ENCODE data around the gene PPP2R3A. TPM values are rescaled to one million over a fixed set of nuclear protein-coding genes. Genes with fewer than 3 reads are reported as not detected.

PPP2R3A gene
- total and polyA plus RNA-seq, 2 of the 13 experiments (the other 11 are each of a cell fraction or from before 2014, with no cell fraction given) = 0.07 to 0.12 TPM

GRCh38 chr3:136196401-136197158, 231.1 kb downstream of the PPP2R3A start (continued):
- TF ChIP-seq AKAP8 (CRISPR knock-in tag; IDR thresholded peaks at IDR 0.05) = peak; percentile 91; the same call in 1 of the 2 replicates
- TF ChIP-seq ZNF207 (IDR thresholded peaks at IDR 0.05; ENCODE audit: borderline replicate concordance) = no peak
- TF ChIP-seq FOXP1 (IDR thresholded peaks at IDR 0.05) = peak; percentile 76; the same call in 1 of the 2 replicates
- peak; percentile 68 for TF ChIP-seq FOXP1 (CRISPR knock-in tag; IDR thresholded peaks at IDR 0.05)
- peak; percentile 94 for TF ChIP-seq ZNF264 (CRISPR knock-in tag; IDR thresholded peaks at IDR 0.05)
- TF ChIP-seq ZNF883 (CRISPR knock-in tag; IDR thresholded peaks at IDR 0.05; ENCODE audit: not compliant biosample characterization) = peak; percentile 93
- peak; percentile 59; the same call in 1 of the 2 replicates for TF ChIP-seq ZNF740 (CRISPR knock-in tag; IDR thresholded peaks at IDR 0.05)
- TF ChIP-seq KDM2A (CRISPR knock-in tag; IDR thresholded peaks at IDR 0.05; ENCODE audit: borderline replicate concordance, low read depth) = peak; percentile 88
- TF ChIP-seq ZNF629 (CRISPR knock-in tag; conservative IDR thresholded peaks at IDR 0.05) = peak; percentile 60; the same call in 1 of the 2 replicates
- 0 out of 2 replicates have a peak, but pooled peaks have one; percentile 76 for TF ChIP-seq RARG (CRISPR knock-in tag; IDR thresholded peaks at IDR 0.05; ENCODE audit: low read depth)
- 0 out of 2 replicates have a peak, but pooled peaks have one; percentile 50 for TF ChIP-seq PHF20 (CRISPR knock-in tag; IDR thresholded peaks at IDR 0.05)
- peak; percentile 69 for TF ChIP-seq PATZ1 (CRISPR knock-in tag; IDR thresholded peaks at IDR 0.05)
- TF ChIP-seq ERF (CRISPR knock-in tag; IDR thresholded peaks at IDR 0.05) = peak; percentile 90
- TF ChIP-seq SMARCC2 (IDR thresholded peaks at IDR 0.05) = no peak
- peak; percentile 57 for TF ChIP-seq ZNF205 (CRISPR knock-in tag; IDR thresholded peaks at IDR 0.05)
- TF ChIP-seq AGO1 (IDR thresholded peaks at IDR 0.05; ENCODE audit: low read depth, low read length, poor library complexity, severe bottlenecking) = peak; percentile 79
- TF ChIP-seq ELK4 (CRISPR knock-in tag; IDR thresholded peaks at IDR 0.05; ENCODE audit: borderline replicate concordance) = peak; percentile 90
- TF ChIP-seq ZNF556 (CRISPR knock-in tag; IDR thresholded peaks at IDR 0.05; ENCODE audit: borderline replicate concordance) = peak; percentile 86
- no peak for TF ChIP-seq ZNF530 (CRISPR knock-in tag; IDR thresholded peaks at IDR 0.05; ENCODE audit: low read depth)
- TF ChIP-seq NR2C2 (CRISPR knock-in tag; IDR thresholded peaks at IDR 0.05; ENCODE audit: borderline replicate concordance) = peak; percentile 79; the same call in 1 of the 2 replicates
- peak; percentile 91; the same call in 1 of the 2 replicates for TF ChIP-seq REL (CRISPR knock-in tag; conservative IDR thresholded peaks at IDR 0.05)
- TF ChIP-seq CAMTA2 (CRISPR knock-in tag; IDR thresholded peaks at IDR 0.05; ENCODE audit: borderline replicate concordance) = peak; percentile 92; the same call in 1 of the 2 replicates
- peak; percentile 73 for TF ChIP-seq ELF3 (CRISPR knock-in tag; IDR thresholded peaks at IDR 0.05)
- no peak for TF ChIP-seq RFX3 (CRISPR knock-in tag; IDR thresholded peaks at IDR 0.05)
- TF ChIP-seq ZNF503 (CRISPR knock-in tag; IDR thresholded peaks at IDR 0.05) = peak; percentile 94
- peak; percentile 95 for TF ChIP-seq ARHGAP35 (CRISPR knock-in tag; IDR thresholded peaks at IDR 0.05; ENCODE audit: borderline replicate concordance)

Data from HepG2 (cell line).